ENCODE data around the gene KRT74.

The KRT74 gene

GRCh38 chr12:52534482-52534881 is 39.2 kb downstream of the KRT74 start:
- no peak for DNase-seq

DNA sequence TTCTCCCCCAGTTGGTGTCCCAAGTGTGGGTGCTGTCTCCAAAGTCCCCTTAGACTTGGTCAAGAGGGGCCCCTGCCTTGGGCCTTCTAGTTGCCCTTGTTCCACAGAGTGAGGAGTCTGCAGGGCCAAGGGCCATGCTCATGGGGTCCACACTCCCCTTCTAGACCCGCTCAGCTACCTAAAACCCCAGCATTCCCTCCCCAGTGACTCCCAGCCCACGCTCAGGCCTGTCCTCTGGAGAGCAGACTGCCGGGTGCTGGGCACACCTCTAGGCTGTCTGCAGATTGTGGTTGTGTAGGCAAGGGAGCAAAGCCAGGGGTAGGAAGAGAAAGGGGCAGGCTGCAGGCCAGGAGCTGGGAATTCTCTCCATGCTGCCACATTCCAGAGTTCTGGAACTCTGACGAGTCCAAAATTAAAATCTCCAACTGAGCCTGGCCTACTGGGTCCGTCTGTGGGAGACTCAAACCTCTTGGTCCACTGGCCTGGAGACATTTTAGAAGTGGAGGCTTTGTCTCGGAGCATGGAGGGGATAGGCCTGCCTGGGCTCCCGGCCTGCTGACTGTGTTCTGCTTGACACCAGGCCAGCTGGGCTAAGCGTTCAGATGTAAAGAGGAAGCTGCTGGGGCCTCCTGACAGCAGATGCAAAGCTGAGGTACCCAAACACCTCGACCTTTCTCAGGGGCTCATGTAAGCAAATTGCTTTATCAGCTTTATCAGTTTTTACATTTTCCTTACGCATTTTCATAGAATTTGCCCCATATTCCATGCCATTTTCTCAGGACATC is 39.8 kb downstream of the KRT74 start:
- DNase-seq = no peak

- DNase-seq = no peak
Measured at GRCh38 chr12:52532636-52533035, 41.0 kb downstream of the KRT74 start.

DNA sequence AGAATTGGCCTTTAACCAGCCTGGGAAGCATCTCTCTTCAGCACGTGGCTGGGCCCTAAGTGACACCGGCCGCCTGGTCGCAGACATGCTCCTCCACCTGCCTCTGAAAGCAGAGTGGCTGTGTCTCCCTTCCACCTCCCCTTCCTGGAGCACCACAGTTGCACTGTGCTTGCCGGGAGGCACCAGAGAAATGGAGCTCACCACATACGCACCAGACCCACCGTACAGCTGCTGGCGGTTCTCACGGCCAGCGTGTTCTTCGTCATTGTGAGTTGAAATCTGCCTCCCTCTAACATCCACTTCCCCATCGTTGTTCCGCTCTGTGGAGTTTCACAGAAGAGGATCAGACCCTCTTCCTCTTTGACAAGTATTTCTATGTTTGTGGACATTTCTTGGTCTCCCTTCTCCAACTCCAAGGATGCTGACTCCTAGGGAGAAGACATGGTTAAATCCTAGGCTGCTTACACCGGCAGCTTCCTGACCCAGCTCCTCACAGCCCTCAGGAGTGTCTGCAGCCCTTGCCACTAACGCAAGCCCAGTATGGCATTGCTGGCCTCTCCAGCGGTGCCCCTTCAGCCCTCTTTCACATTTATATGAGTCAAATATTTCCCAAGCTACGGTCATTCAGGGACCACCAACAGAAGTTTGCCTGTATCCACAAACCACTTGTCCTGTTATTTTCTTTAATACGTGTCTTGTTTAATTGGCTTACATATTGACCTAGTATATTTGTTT is 41.9 kb downstream of the KRT74 start:
- DNase-seq = no peak

GRCh38 chr12:52530905-52531304 is 42.7 kb downstream of the KRT74 start:
- no peak for DNase-seq

DNA sequence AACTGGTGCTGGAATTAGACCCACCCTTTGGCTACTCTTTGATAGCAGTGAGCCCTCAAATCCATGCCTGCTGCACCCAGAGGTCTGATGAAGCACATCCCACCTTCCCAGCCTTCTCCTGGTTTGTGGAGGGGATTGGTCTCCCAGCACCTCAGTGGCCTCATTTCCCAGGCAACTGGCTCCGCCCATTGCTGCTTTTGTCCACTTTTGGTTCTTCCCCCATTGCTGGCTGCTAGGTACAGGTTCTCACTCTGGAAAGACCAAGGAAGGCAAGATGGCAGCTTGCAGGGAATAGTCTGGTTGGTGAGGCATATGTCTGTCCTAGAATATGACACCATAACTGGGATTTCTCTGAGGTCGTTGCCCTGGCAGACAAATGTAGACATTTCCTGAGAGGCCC is 43.3 kb downstream of the KRT74 start:
- DNase-seq = no peak

DNA sequence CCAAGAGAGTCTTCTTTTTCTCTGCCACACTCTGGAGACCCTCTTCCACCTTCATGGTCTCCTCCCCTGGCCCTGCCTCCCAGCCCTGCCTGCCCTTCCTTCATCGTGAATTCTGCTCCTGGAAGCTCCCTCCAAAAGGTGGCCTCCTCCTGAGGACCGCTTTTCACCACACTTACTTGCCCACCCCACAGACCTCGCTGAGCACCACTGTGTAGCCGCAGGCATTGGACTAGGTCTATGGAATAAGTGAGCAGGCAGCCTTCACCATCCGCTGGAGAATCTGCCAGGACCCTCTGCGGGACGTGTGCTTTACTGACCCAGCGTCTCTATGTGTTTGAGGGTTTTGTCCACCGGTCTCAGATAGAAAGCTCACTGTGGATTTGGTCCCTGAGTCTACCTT is 43.8 kb downstream of the KRT74 start:
- DNase-seq = no peak

DNA sequence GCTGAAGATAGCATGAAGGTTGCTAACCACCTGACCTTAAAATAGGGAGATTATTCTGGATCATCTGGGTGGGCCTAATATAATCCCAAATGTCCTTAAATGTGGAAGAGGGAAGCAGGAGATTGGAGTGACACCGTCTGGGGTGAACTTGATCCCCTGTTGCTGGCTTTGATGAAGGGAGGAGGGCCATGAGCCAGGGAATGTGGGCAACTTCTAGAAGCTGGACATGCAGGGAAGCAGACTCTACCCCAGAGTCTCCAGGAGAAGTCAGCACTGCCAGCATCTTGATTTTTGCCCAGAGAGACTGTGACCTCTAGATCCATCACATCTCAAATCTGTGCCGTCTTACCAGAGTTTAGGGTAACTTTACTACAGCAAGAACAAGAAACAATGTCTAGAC is 44.2 kb downstream of the KRT74 start:
- DNase-seq = no peak

- DNase-seq = no peak
Measured at GRCh38 chr12:52528641-52529143, 45.0 kb downstream of the KRT74 start.

GRCh38 chr12:52527121-52527800 is 46.4 kb downstream of the KRT74 start:
- no peak for DNase-seq

DNA sequence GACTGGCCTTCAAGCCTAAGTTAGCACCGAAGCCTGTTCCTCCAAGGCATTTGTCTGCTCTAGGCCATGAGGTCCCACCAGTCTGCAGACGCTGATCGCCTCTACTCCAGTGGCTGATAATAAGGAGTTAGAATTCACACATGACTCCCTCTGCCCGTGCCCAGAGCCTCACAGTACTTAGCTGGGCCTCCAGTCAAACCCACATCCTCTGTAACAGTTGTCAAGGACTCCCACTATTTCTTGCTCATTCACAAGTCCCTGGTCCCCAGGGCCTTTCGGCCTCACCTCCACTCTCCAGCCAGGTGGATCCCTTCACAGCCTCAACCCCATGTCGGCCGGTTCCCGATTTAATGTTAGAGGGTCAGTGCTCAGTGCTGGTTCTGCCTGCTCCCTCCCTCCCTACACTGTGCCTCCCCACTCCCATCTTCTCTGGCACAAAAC is 47.1 kb downstream of the KRT74 start:
- no peak for DNase-seq

DNA sequence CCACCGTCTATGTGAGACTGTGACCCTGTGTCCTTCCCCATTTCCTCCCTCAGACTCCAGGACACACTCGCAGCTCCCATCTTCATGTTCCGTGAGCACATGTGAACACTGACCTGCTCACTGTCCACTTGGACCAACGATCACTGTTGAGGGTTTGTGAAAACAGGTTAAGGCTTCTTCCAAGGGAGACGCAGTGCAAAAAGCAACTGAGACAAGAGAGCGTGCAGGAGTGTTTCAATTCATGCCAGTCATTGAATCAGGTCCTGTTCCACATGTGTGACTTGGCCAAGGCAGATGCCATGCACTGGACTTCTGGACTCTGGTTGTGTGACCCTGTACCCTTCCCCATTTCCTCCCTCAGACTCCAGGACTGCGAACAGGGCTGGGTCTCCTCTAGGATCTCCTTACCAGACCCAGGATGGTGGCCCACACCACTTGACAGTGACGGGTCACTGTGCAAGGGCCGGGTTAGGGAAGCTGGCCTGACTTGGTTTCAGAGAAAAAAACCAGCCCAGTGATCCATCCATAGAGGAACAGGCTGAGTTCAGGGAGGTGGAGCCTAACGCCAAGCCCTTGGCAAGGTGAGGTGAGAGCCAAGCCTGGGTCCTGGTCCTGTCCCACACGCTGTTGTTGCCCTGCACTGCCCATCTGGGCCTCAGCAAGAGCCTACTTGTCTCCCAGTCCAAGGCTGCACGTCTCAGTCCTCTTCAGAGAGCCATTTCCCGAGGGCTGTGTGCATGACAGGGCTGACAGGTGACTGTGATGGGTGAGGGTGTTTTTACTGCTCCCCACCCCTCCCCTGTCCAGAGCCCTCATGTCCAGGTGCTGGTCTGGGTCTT is 47.8 kb downstream of the KRT74 start:
- no peak for DNase-seq

GRCh38 chr12:52524898-52525591 is 48.6 kb downstream of the KRT74 start:
- DNase-seq = no peak

GRCh38 chr12:52524241-52524897 is 49.3 kb downstream of the KRT74 start:
- DNase-seq = no peak

GRCh38 chr12:52523824-52524223 is 49.8 kb downstream of the KRT74 start:
- DNase-seq = no peak

GRCh38 chr12:52522346-52523011 is 51.2 kb downstream of the KRT74 start:
- no peak for DNase-seq

- DNase-seq = no peak
Measured at GRCh38 chr12:52521568-52522266, 51.9 kb downstream of the KRT74 start.

DNA sequence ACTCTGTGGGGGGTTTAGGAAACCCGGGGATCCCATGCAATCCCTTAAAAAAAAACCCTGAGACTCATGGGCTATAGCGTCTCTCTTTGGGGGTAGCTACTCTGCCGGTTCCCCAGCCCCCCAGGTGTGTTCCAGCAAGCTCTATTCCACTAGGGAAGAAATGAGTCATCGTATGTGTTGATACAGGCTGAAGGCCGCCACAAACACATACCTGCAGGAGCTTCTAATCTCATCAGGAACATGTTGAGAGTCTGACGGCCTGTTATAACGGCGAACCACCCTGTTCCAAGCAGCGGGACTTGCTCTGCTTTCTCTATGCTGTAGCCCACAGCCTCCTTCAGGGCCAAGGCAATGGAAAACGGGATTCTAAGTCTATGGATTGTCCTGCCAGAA is 52.5 kb downstream of the KRT74 start:
- no peak for DNase-seq

DNA sequence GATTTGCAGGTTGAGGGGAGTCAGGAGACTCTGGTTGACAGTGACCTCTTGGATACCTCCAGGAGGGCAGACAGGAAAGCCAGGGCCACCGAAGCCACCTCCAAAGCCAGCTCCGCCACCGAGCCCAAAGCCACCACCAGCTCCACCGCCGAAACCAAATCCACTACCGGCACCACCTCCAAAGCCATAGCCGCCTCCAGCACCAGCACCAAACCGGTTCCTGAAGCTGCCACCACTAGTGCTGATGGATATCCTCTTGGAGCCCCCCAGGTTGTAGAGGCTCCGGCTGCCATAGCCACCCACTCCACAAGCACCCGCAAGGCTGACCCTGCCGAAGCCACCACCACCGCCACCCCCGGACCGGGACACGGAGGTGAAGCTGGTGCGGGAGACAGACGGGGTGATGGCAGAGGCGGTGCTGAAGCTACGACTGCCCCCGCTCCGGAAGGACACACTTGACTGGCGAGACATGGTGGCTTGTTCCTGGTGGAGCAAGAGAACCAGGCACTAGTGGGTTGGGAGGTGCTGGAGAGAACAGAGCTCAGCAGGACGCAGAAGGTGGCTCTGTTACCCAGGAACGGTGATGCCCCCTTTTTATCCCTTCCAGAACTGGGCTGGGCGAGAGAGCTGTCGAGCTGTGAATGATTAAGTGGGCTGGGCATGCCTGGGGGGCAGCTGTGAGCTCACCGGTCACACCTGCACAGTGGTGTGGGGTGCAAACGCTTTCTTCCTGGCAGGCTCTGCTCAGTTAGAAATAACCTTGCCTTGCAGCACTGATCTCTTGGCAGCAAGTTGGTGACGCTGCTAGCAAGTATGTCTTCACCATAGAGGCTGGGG is 53.6 kb downstream of the KRT74 start, which contains the start of gene KRT5:
Gene KRT5 (minus strand): TSS at position 569 of the 837 bp plus-strand sequence. CDS start 98 bp downstream, at position 471.
- no peak for DNase-seq

Data from stimulated activated CD4-positive, alpha-beta T cell treated with anti-CD3 and anti-CD28 coated beads, Interleukin-4, amount 100 ng/mL, for 4 hours (primary cell).